AG04449 (cell line): ENCODE results near the gene LRMDA.

Source experiments
- CTCF ChIA-PET: fragments of 350-600 bp; formaldehyde crosslinking; extraction: SDS; loops from one replicate; lab custom pipeline; 2021; ENCODE audit warnings: antibody characterized with exemption; lab: Yijun Ruan, JAX
- POLR2A ChIA-PET: fragments of 400-600, 350-600 bp; formaldehyde crosslinking; extraction: SDS; loops from one replicate; lab custom pipeline; 2020; ENCODE audit warnings: antibody characterized with exemption, inconsistent platforms; lab: Yijun Ruan, JAX
- DNase-seq: peaks from one replicate; pipeline ENCODE4 v3.0.0-alpha.2; 2010; ENCODE audit warnings: low read depth, low spot score
- H3K4me3 ChIP-seq: 2 replicates; pipeline ENCODE4 v1.5.1; 2011; ENCODE audit warnings: low read depth, mild to moderate bottlenecking, control low read depth, low read length
- CTCF ChIP-seq: IDR thresholded peaks from one replicate; pipeline ENCODE4 v1.5.1; 2011; ENCODE audit warnings: mild to moderate bottlenecking, moderate library complexity, low read length, control low read depth, inconsistent platforms; ENCODE audit not compliant: insufficient read depth; ENCODE audit errors: missing control alignments

The LRMDA gene

DNA sequence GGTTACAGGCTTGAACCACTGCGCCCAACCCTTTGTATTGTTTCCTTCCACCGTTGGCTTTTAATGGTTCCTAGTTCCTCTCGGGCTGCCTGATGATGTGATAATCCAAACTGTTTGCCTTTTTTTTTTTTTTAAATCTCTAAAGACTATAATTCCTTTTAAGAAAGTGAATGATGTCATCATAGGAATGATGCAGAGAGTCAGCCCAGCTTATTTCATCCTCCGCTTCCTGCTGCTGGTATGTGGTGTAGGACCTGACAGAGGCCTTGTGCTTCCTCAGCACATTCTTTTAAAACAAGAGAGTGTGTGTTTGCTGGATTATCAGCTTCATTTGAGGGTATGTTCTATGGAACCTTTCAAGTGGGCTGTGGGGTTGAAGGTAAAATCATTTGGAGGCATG is 241.4 kb downstream of the LRMDA start:
- no peak overlapping the region for H3K4me3 ChIP-seq
- ChIA-PET POLR2A (no interaction called here), CTCF (no interaction called here)
- DNase-seq = no peak
- TF ChIP-seq CTCF = no peak

DNA sequence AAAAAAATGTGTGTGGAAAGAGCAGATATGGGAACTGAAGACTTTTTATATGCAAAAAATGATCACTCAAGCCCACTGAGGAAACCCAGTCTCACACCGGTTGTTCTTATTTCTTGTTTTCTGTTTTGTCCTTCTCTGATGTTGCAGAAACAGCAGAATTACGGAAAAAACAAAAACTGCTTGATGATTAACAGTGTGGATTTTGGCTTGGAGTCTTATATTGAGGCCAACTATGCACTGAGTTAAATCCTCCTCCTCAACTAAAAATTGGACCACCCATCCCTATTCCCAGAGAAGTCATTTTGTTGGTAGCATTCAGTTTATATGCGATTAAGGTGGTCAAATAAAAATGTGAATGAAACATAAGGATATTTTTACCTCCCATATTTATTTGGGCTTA is 246.1 kb downstream of the LRMDA start:
- ChIA-PET CTCF (no interaction called here), POLR2A (no interaction called here)
- no peak for DNase-seq
- TF ChIP-seq CTCF = no peak
- H3K4me3 ChIP-seq = no peak overlapping the region

DNA sequence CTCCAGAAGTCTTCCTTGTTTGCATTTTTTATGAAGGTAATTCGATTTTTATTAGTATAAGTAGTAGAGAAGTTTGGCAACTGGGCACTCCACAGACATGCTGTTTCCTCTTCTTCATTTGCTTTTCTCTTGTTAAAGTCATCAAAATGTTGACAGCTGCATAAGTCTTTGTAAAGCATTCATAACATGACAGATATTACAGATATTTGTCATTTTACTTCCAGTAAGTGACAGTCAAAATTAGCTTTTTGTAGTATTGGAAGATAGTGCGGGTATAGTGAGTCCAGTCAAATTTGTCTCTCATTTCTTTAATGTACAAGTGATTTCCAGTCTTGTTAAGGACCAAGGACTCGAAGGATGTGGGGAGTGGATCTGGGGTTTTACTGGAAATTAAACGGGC is 247.1 kb downstream of the LRMDA start:
- CTCF ChIA-PET = no interaction called here

DNA sequence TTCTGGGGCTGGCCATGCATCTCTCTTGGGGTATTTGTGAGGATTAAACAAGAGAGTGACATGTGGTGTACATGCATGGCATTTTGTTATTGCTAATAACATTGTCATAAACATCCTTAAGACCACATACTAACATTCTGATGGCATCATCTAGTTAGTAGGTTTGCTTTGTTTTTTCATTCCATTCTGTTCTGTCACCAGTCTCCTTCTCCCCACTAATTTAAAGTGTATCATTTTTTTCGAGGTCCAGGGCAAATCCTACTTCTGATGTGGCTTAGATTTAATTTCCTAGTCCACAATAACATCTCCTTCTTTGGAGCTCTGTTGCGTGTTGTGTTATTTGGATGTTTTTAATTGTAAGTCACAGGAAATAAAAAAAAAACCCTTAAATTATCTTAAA is 248.1 kb downstream of the LRMDA start:
- DNase-seq = no peak
- TF ChIP-seq CTCF = no peak
- H3K4me3 ChIP-seq = no peak overlapping the region
- POLR2A ChIA-PET = no interaction called here
- CTCF ChIA-PET = no interaction called here

More for the DNA sequence above, 247.1 kb downstream of the LRMDA start:
- no peak for TF ChIP-seq CTCF
- no peak overlapping the region for H3K4me3 ChIP-seq
- POLR2A ChIA-PET = no interaction called here
- DNase-seq = no peak

DNA sequence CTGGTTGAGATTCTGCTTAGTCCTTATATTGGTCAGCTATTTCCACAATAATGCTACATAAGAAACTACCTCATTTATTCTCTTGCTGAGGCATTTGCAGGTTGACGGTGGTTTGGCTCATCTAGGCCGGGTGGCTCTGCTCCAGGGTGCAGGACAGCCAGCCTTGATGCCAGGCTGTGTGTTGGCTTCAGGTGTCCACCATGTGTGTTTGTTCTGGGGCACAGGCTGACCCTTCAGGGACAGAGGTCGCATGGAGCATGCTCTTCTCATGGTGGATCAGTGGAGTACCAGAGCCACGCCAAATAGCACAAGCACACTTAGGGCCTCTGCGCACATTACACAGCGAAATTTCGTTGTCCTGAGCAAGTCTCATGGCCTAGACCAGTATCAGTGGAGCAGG is 249.9 kb downstream of the LRMDA start:
- ChIA-PET POLR2A (interaction anchor here (0.7 kb wide), 1 partner anchor 237 kb away, joined by 4 read pairs; no protein-coding TSS in a partner anchor), CTCF (no interaction called here)
- no peak overlapping the region for H3K4me3 ChIP-seq
- DNase-seq = no peak
- TF ChIP-seq CTCF = no peak

DNA sequence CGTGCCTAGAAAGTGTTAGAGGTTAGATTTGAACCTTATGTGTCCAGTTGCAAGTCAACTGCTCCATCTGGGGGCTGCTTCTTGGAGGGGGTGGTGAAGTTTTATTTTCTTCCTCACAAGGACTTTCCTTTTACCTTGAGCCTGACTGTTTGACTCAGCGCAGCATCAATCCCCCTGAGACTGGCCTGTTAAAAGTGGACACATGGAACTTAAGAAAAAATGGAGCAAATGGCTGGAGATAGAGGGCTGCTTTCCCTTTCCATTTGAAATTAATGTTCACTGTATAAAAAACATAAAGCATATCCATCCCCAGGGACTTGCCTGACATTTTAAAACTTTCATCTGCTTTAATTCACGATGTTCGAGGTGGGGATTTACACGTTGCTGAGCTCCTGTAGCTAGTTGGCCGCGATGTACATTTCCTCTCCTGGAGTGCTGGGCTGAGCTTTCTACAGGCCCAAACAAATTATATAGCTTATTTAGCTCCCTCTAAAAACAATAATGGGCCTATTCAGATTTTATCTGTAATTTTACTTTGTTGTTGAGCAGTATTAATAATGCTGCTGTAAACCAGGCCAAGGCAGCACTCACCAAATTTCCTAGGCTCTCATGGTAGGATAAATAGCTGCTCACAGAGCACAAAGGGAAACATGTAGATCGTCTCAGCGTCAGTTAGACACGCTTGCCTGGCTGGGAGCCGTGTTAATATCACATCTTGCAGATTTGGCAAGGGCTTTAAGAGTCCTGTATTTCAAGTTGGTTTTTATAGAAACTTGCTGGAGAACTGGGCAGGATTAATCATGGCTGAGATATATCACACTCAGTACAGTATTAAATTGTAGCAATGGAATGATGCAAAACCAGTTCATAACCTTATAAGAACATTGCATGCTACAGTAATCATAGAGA is 251.5 kb downstream of the LRMDA start:
- H3K4me3 ChIP-seq = no peak overlapping the region
- CTCF ChIA-PET = no interaction called here
- POLR2A ChIA-PET = no interaction called here
- DNase-seq = no peak
- TF ChIP-seq CTCF = no peak
